Neural progenitor cell (in vitro differentiated cells): ENCODE results near the gene ADCY1. TPM values are rescaled to one million over a fixed set of nuclear protein-coding genes. Genes with fewer than 3 reads are reported as not detected.
A peak's percentile ranks its signal among the peaks of the same experiment; 100 is the strongest.
"Not testable (repeated sequence)": the region's sequence is repeated elsewhere in the genome, so short reads cannot be mapped to it uniquely, and the experiment has no call there.

Experiments
- DNase-seq: peaks from one replicate; pipeline ENCODE4 v3.0.0-alpha.2; 2016; ENCODE audit warnings: low spot score
- H2AFZ ChIP-seq: fragments of 200-600 bp; sonication (generic); replicated peaks from 2 replicates; pipeline ENCODE4 v1.6.1; 2016; ENCODE audit warnings: antibody characterized with exemption
- H3F3A ChIP-seq: fragments of 200-600 bp; sonication (generic); 2 replicates; pipeline ENCODE4 v1.6.1; 2016; ENCODE audit warnings: antibody characterized with exemption, low read depth
- H3K27ac ChIP-seq: fragments of 200-600 bp; sonication (generic); 2 replicates; pipeline ENCODE4 v1.5.1; 2016; ENCODE audit warnings: mild to moderate bottlenecking
- H3K27me3 ChIP-seq: fragments of 200-600 bp; sonication (generic); 2 replicates; pipeline ENCODE4 v1.6.1; 2016; ENCODE audit warnings: mild to moderate bottlenecking, moderate library complexity
- H3K36me3 ChIP-seq: fragments of 200-600 bp; sonication (generic); 2 replicates; pipeline ENCODE4 v1.5.1; 2016
- H3K4me1 ChIP-seq: fragments of 200-600 bp; sonication (generic); 2 replicates; pipeline ENCODE4 v1.6.1; 2016; ENCODE audit warnings: mixed run types
- H3K4me2 ChIP-seq: fragments of 200-600 bp; sonication (generic); 2 replicates; pipeline ENCODE4 v1.6.1; 2016
- H3K4me3 ChIP-seq: fragments of 200-600 bp; sonication (generic); 2 replicates; pipeline ENCODE4 v1.5.1; 2016
- H3K79me2 ChIP-seq: fragments of 200-600 bp; sonication (generic); 2 replicates; pipeline ENCODE4 v1.6.1; 2016; ENCODE audit warnings: low read depth
- H3K9ac ChIP-seq: fragments of 200-600 bp; sonication (generic); 2 replicates; pipeline ENCODE4 v1.6.1; 2016
- H3K9me3 ChIP-seq: fragments of 200-600 bp; sonication (generic); 2 replicates; pipeline ENCODE4 v1.5.1; 2016; ENCODE audit warnings: low read depth
- H4K20me1 ChIP-seq: fragments of 200-600 bp; sonication (generic); 2 replicates; pipeline ENCODE4 v1.6.1; 2016; ENCODE audit warnings: low read depth
- H3K27ac Mint-ChIP-seq: 3 replicates; pipeline ENCODE4 v1.8.0; 2021; ENCODE audit warnings: mixed read lengths
- H3K27me3 Mint-ChIP-seq: 2 replicates; pipeline ENCODE4 v1.8.0; 2022; ENCODE audit warnings: low read depth, mild to moderate bottlenecking, inconsistent platforms, moderate library complexity, mixed read lengths; ENCODE audit not compliant: insufficient read depth
- H3K36me3 Mint-ChIP-seq: 3 replicates; pipeline ENCODE4 v1.8.0; 2021; ENCODE audit warnings: mixed read lengths
- H3K4me1 Mint-ChIP-seq: 3 replicates; pipeline ENCODE4 v1.8.0; 2021; ENCODE audit warnings: mixed read lengths
- H3K4me3 Mint-ChIP-seq: 3 replicates; pipeline ENCODE4 v1.8.0; 2021; ENCODE audit warnings: mild to moderate bottlenecking, moderate library complexity, mixed read lengths
- H3K9me3 Mint-ChIP-seq: 3 replicates; pipeline ENCODE4 v1.8.0; 2020; ENCODE audit warnings: mixed read lengths
- CTCF ChIP-seq: fragments of 200-600 bp; sonication (generic); IDR thresholded peaks from 2 replicates; pipeline ENCODE4 v1.5.1; 2017; ENCODE audit warnings: antibody characterized with exemption, mild to moderate bottlenecking
- total RNA-seq: library from RNA; depleted of rRNA; stranded (reverse); fragments of >200 nt; gene quantifications from 2 replicates; pipeline ENCODE4 v1.2.3, GENCODE V29; 2015; ENCODE audit warnings: low replicate concordance

ADCY1 gene
- total RNA-seq, 1 donor from 2014 or later: 7.4 TPM

DNA sequence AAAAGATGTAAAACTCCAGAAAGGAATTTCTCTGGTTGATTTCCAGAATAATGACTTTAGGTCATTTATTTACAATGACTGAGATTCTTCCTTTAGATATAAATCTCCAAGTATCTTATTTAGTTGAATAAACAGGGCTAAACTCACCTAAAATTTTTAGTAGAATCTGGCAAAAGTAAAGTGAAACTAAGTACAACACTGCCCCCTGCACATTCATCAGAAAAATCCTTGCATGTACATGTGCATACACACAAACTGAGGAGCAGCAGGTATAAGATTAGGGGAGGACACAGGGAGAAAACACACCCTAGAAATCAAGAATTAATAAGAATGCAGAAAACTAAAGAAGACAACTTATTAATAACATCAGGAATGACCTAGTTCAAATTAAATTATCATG lies 174.8 kb downstream of the ADCY1 start:
- TF ChIP-seq CTCF: peak; percentile 11
- not testable (repeated sequence) for H3K9me3 Mint-ChIP-seq

GRCh38 chr7:45751352-45751751 lies 177.2 kb downstream of the ADCY1 start:
- DNase-seq, H2AFZ ChIP-seq, H3K79me2 ChIP-seq, H3K9me3 ChIP-seq, H3K27ac Mint-ChIP-seq, H3K9ac ChIP-seq, H3K4me1 Mint-ChIP-seq, H3K27me3 Mint-ChIP-seq, H3K36me3 Mint-ChIP-seq, H3K9me3 Mint-ChIP-seq, H3K4me3 Mint-ChIP-seq, H3K27me3 ChIP-seq, H4K20me1 ChIP-seq, H3K36me3 ChIP-seq, H3F3A ChIP-seq, H3K4me3 ChIP-seq, H3K27ac ChIP-seq, H3K4me2 ChIP-seq, H3K4me1 ChIP-seq: not testable (repeated sequence)

More for the DNA sequence above, 174.8 kb downstream of the ADCY1 start:
- not testable (repeated sequence) for H3K79me2 ChIP-seq, H3K36me3 ChIP-seq, H3F3A ChIP-seq, H3K4me1 ChIP-seq, H3K9me3 ChIP-seq, H3K4me3 ChIP-seq, H4K20me1 ChIP-seq, H3K4me3 Mint-ChIP-seq, DNase-seq, H3K27ac ChIP-seq, H3K9ac ChIP-seq, H3K4me2 ChIP-seq, H3K27me3 ChIP-seq, H3K4me1 Mint-ChIP-seq, H3K27me3 Mint-ChIP-seq, H2AFZ ChIP-seq, H3K36me3 Mint-ChIP-seq, H3K27ac Mint-ChIP-seq

- not testable (repeated sequence) for H3K9ac ChIP-seq, H3K36me3 ChIP-seq, H3K9me3 ChIP-seq, H3K4me1 ChIP-seq, H3K27ac Mint-ChIP-seq, H3K27me3 ChIP-seq, H3F3A ChIP-seq, H3K27ac ChIP-seq, H2AFZ ChIP-seq, H3K79me2 ChIP-seq, H3K4me3 Mint-ChIP-seq, H3K4me1 Mint-ChIP-seq, H3K36me3 Mint-ChIP-seq, H3K9me3 Mint-ChIP-seq, H3K4me2 ChIP-seq, H3K27me3 Mint-ChIP-seq, H3K4me3 ChIP-seq, H4K20me1 ChIP-seq, DNase-seq
These were observed 182.2 kb downstream of the ADCY1 start for GRCh38 chr7:45756333-45756732.

GRCh38 chr7:45756757-45757156 lies 182.6 kb downstream of the ADCY1 start:
- H3K27ac Mint-ChIP-seq, H3K9me3 Mint-ChIP-seq, H3K9ac ChIP-seq, H3K9me3 ChIP-seq, H3K27me3 Mint-ChIP-seq, H3K4me1 ChIP-seq, H3K36me3 ChIP-seq, H3K27ac ChIP-seq, H3K27me3 ChIP-seq, H3K4me2 ChIP-seq, H2AFZ ChIP-seq, H3K36me3 Mint-ChIP-seq, H3F3A ChIP-seq, H3K4me1 Mint-ChIP-seq, H3K4me3 ChIP-seq, H3K4me3 Mint-ChIP-seq, H4K20me1 ChIP-seq, DNase-seq: not testable (repeated sequence)
- H3K79me2 ChIP-seq: peaks cover 12% of the 10 kb centered on the region
- TF ChIP-seq CTCF: peak; percentile 30

GRCh38 chr7:45759464-45759863 lies 185.3 kb downstream of the ADCY1 start:
- not testable (repeated sequence) for H3F3A ChIP-seq, H3K4me1 ChIP-seq, H3K9ac ChIP-seq, H3K27ac Mint-ChIP-seq, H3K4me1 Mint-ChIP-seq, H3K36me3 ChIP-seq, H3K9me3 Mint-ChIP-seq, H2AFZ ChIP-seq, DNase-seq, H3K27me3 ChIP-seq, H3K27ac ChIP-seq, H3K4me3 Mint-ChIP-seq, H3K4me2 ChIP-seq, H3K36me3 Mint-ChIP-seq, H3K9me3 ChIP-seq, H4K20me1 ChIP-seq, H3K27me3 Mint-ChIP-seq, H3K4me3 ChIP-seq
- peaks cover 32% of the 10 kb centered on the region for H3K79me2 ChIP-seq

GRCh38 chr7:45761545-45762205 lies 187.5 kb downstream of the ADCY1 start:
- peaks cover 41% of the 10 kb centered on the region for H3K79me2 ChIP-seq
- not testable (repeated sequence) for H3K4me3 ChIP-seq, H3K27ac ChIP-seq, H3K9me3 ChIP-seq, H3K4me3 Mint-ChIP-seq, H3K4me1 Mint-ChIP-seq, H3K9me3 Mint-ChIP-seq, H3K27me3 ChIP-seq, DNase-seq, H3F3A ChIP-seq, H3K4me2 ChIP-seq, H3K36me3 ChIP-seq, H3K27me3 Mint-ChIP-seq, H2AFZ ChIP-seq, H3K27ac Mint-ChIP-seq, H3K9ac ChIP-seq, H3K36me3 Mint-ChIP-seq, H3K4me1 ChIP-seq, H4K20me1 ChIP-seq

- H3K4me2 ChIP-seq, H3K4me1 Mint-ChIP-seq, H3K27ac Mint-ChIP-seq: not testable (repeated sequence)
These were observed 188.2 kb downstream of the ADCY1 start for GRCh38 chr7:45762225-45762994.

More at GRCh38 chr7:45762225-45762994, 188.2 kb downstream of the ADCY1 start:
- not testable (repeated sequence) for H2AFZ ChIP-seq, H3K9ac ChIP-seq, H3K27me3 Mint-ChIP-seq, H3K27me3 ChIP-seq, DNase-seq, H3K4me1 ChIP-seq, H3K4me3 ChIP-seq, H4K20me1 ChIP-seq, H3K9me3 Mint-ChIP-seq, H3K27ac ChIP-seq, H3K4me3 Mint-ChIP-seq, H3K9me3 ChIP-seq, H3K36me3 Mint-ChIP-seq, H3K36me3 ChIP-seq, H3F3A ChIP-seq
- peaks cover 43% of the 10 kb centered on the region for H3K79me2 ChIP-seq
